Vagina (tissue), 2 donors: ENCODE data around the gene ST6GALNAC3. TPM values are rescaled to one million over a fixed set of nuclear protein-coding genes. Genes with fewer than 3 reads are reported as not detected.
"Not testable (repeated sequence)": the region's sequence is repeated elsewhere in the genome, so short reads cannot be mapped to it uniquely, and the experiment has no call there.

ENCODE experiments used
- DNase-seq, 2 donors: peaks; one replicate each; pipeline ENCODE4 v3.0.0-alpha.2; 2017; ENCODE audit errors: extremely low spot score in 2 of 2
- H3K27ac ChIP-seq: fragments of 200-600 bp; sonication (generic); one replicate; pipeline ENCODE4 v1.5.1; 2019
- H3K27me3 ChIP-seq: fragments of 200-600 bp; sonication (generic); one replicate; pipeline ENCODE4 v1.5.1; 2019
- H3K36me3 ChIP-seq, 2 donors: fragments of 200-600 bp; sonication (generic); one replicate each; pipeline ENCODE4 v1.5.1; 2017 to 2019
- H3K4me1 ChIP-seq: fragments of 200-600 bp; sonication (generic); one replicate; pipeline ENCODE4 v1.5.1; 2019
- H3K4me3 ChIP-seq, 2 donors: fragments of 200-600 bp; sonication (generic); 1 replicate in 1 of 2; 2 replicates in 1 of 2; pipeline ENCODE4 v1.5.1; 2016 to 2019
- H3K9me3 ChIP-seq: fragments of 200-600 bp; sonication (generic); one replicate; pipeline ENCODE4 v1.5.1; 2019
- CTCF ChIP-seq, 3 experiments: fragments of 450-650 bp in 2 of 3; fragments of 200-600 bp in 1 of 3; sonication (generic) in 1 of 3; IDR thresholded peaks; one replicate each; pipeline ENCODE4 v1.5.1; 2017 to 2019; ENCODE audit warnings: antibody characterized with exemption in 3 of 3, mild to moderate bottlenecking in 2 of 3, moderate library complexity in 2 of 3
- POLR2A ChIP-seq, 2 donors: fragments of 450-650 bp; IDR thresholded peaks; one replicate each; pipeline ENCODE4 v1.6.1; 2017; ENCODE audit warnings: antibody characterized with exemption in 2 of 2, mild to moderate bottlenecking in 2 of 2, moderate library complexity in 2 of 2
- POLR2AphosphoS5 ChIP-seq, 2 donors: sonication (generic); formaldehyde crosslinking; IDR thresholded peaks; one replicate each; pipeline ENCODE4 v1.9.0; 2017; ENCODE audit warnings: antibody characterized with exemption in 2 of 2, mild to moderate bottlenecking in 2 of 2, low read depth in 1 of 2; ENCODE audit not compliant: insufficient read depth in 1 of 2
- intact Hi-C: fragments of 100-400 bp; cut with DNase I; formaldehyde crosslinking; loops from one replicate; pipeline ENCODE4 v1.15.1; 2023
- total RNA-seq: library from RNA; depleted of rRNA; stranded (reverse); fragments of >200 nt; gene quantifications from one replicate; pipeline ENCODE4 v1.2.3, GENCODE V29; 2016

The ST6GALNAC3 gene
- total RNA-seq, 1 donor from 2014 or later: 21.1 TPM

GRCh38 chr1:76048926-76049325 lies 25.6 kb upstream of the ST6GALNAC3 start:
- H3K4me3 ChIP-seq: no peak overlapping the region
- DNase-seq: no peak
- H3K36me3 ChIP-seq: no peaks in the 10 kb centered on the region
- no peaks in the 10 kb centered on the region for H3K9me3 ChIP-seq
- no peaks in the 10 kb centered on the region for H3K4me1 ChIP-seq
- intact Hi-C loops: no loop called here
- H3K27ac ChIP-seq: no peak overlapping the region
- no peaks in the 10 kb centered on the region for H3K27me3 ChIP-seq
- TF ChIP-seq CTCF (IDR thresholded peaks at IDR 0.05) (no peak), POLR2A (IDR thresholded peaks at IDR 0.05) (no peak), POLR2AphosphoS5 (IDR thresholded peaks at IDR 0.05; ENCODE audit: insufficient read depth in 1 of 2, low read depth in 1 of 2) (no peak)

GRCh38 chr1:76049498-76049897 lies 25.0 kb upstream of the ST6GALNAC3 start:
- no peaks in the 10 kb centered on the region for H3K36me3 ChIP-seq
- H3K27ac ChIP-seq: no peak overlapping the region
- no peaks in the 10 kb centered on the region for H3K9me3 ChIP-seq
- intact Hi-C loops: no loop called here
- no peak for TF ChIP-seq POLR2AphosphoS5 (IDR thresholded peaks at IDR 0.05; ENCODE audit: insufficient read depth in 1 of 2, low read depth in 1 of 2)
- no peak for TF ChIP-seq POLR2A (IDR thresholded peaks at IDR 0.05)
- TF ChIP-seq CTCF (IDR thresholded peaks at IDR 0.05): no peak
- no peak for DNase-seq
- no peaks in the 10 kb centered on the region for H3K27me3 ChIP-seq
- no peaks in the 10 kb centered on the region for H3K4me1 ChIP-seq
- H3K4me3 ChIP-seq: no peak overlapping the region

GRCh38 chr1:76050073-76050472 lies 24.5 kb upstream of the ST6GALNAC3 start:
- H3K27me3 ChIP-seq, H3K4me3 ChIP-seq, intact Hi-C loops, H3K9me3 ChIP-seq, DNase-seq, H3K27ac ChIP-seq, H3K36me3 ChIP-seq, H3K4me1 ChIP-seq: not testable (repeated sequence)

- Histone ChIP-seq H3K4me1 (no peaks in the 10 kb centered on the region), H3K9me3 (no peaks in the 10 kb centered on the region), H3K4me3 (no peak overlapping the region), H3K27me3 (no peaks in the 10 kb centered on the region), H3K27ac (no peak overlapping the region), H3K36me3 (no peaks in the 10 kb centered on the region)
- intact Hi-C loops: no loop called here
- no peak for TF ChIP-seq POLR2A (IDR thresholded peaks at IDR 0.05)
- no peak for TF ChIP-seq CTCF (IDR thresholded peaks at IDR 0.05)
- no peak for TF ChIP-seq POLR2AphosphoS5 (IDR thresholded peaks at IDR 0.05; ENCODE audit: insufficient read depth in 1 of 2, low read depth in 1 of 2)
- no peak for DNase-seq
These were observed 21.5 kb upstream of the ST6GALNAC3 start for GRCh38 chr1:76053021-76053420.

GRCh38 chr1:76054359-76054758 lies 20.2 kb upstream of the ST6GALNAC3 start:
- intact Hi-C loops: no loop called here
- no peaks in the 10 kb centered on the region for H3K4me1 ChIP-seq
- TF ChIP-seq POLR2AphosphoS5 (IDR thresholded peaks at IDR 0.05; ENCODE audit: insufficient read depth in 1 of 2, low read depth in 1 of 2) (no peak), CTCF (IDR thresholded peaks at IDR 0.05) (no peak), POLR2A (IDR thresholded peaks at IDR 0.05) (no peak)
- no peaks in the 10 kb centered on the region for H3K36me3 ChIP-seq
- no peak overlapping the region for H3K4me3 ChIP-seq
- no peaks in the 10 kb centered on the region for H3K27me3 ChIP-seq
- H3K27ac ChIP-seq: no peak overlapping the region
- no peaks in the 10 kb centered on the region for H3K9me3 ChIP-seq
- DNase-seq: no peak

GRCh38 chr1:76055987-76056386 lies 18.6 kb upstream of the ST6GALNAC3 start:
- no peaks in the 10 kb centered on the region for H3K9me3 ChIP-seq
- H3K27me3 ChIP-seq: no peaks in the 10 kb centered on the region
- no peak overlapping the region for H3K27ac ChIP-seq
- no peaks in the 10 kb centered on the region for H3K36me3 ChIP-seq
- H3K4me3 ChIP-seq: no peak overlapping the region
- intact Hi-C loops: no loop called here
- DNase-seq: no peak
- no peak for TF ChIP-seq POLR2A (IDR thresholded peaks at IDR 0.05)
- no peak for TF ChIP-seq POLR2AphosphoS5 (IDR thresholded peaks at IDR 0.05; ENCODE audit: insufficient read depth in 1 of 2, low read depth in 1 of 2)
- TF ChIP-seq CTCF (IDR thresholded peaks at IDR 0.05): no peak
- H3K4me1 ChIP-seq: no peaks in the 10 kb centered on the region
